Heart right ventricle (tissue), 16 donors: ENCODE data around the gene AIP. TPM values are rescaled to one million over a fixed set of nuclear protein-coding genes. Genes with fewer than 3 reads are reported as not detected.

ENCODE experiments used
- ATAC-seq, 8 donors: fragments of 200-7000 bp; cut with Tn5 transposase; one replicate each; pipeline ENCODE4 v1.9.1; 2020; ENCODE audit warnings: mild to moderate bottlenecking in 8 of 8, moderate library complexity in 8 of 8, moderate number of reproducible peaks in 1 of 8
- DNase-seq, 2 donors: peaks; one replicate each; pipeline ENCODE4 v3.0.0-alpha.2; 2020
- H3K27ac ChIP-seq, 10 donors: fragments of 200-600 bp; sonication (generic) in 2 of 10; one replicate each; pipeline versions ENCODE4 v1.5.0 to v1.8.0; 2020 to 2022; ENCODE audit warnings: mild to moderate bottlenecking in 3 of 10
- H3K27me3 ChIP-seq, 7 donors: fragments of 200-600 bp; one replicate each; pipeline ENCODE4 v1.8.0; 2021 to 2022; ENCODE audit warnings: mild to moderate bottlenecking in 2 of 7
- H3K36me3 ChIP-seq, 9 donors: fragments of 200-600 bp; sonication (generic) in 1 of 9; one replicate each; pipeline versions ENCODE4 v1.5.0 to v1.8.0; 2020 to 2022; ENCODE audit warnings: mild to moderate bottlenecking in 2 of 9
- H3K4me1 ChIP-seq, 9 donors: fragments of 200-600 bp; sonication (generic) in 1 of 9; one replicate each; pipeline versions ENCODE4 v1.5.0 to v1.8.0; 2020 to 2022; ENCODE audit warnings: mild to moderate bottlenecking in 4 of 9
- H3K4me3 ChIP-seq, 10 donors: fragments of 200-600 bp; sonication (generic) in 2 of 10; one replicate each; pipeline versions ENCODE4 v1.5.0 to v1.8.0; 2020 to 2022; ENCODE audit warnings: mild to moderate bottlenecking in 7 of 10, moderate library complexity in 2 of 10
- H3K9me3 ChIP-seq, 11 donors: fragments of 200-600 bp in 10 of 11; sonication (generic) in 2 of 11; one replicate each; pipeline versions ENCODE4 v1.5.0 to v1.8.0; 2013 to 2022; ENCODE audit warnings: mild to moderate bottlenecking in 2 of 11, control low read depth in 1 of 11, moderate library complexity in 1 of 11
- CTCF ChIP-seq, 9 donors: fragments of 200-600 bp; sonication (generic) in 2 of 9; IDR thresholded peaks; one replicate each; pipeline versions ENCODE4 v1.5.0 to v1.8.0; 2021 to 2022; ENCODE audit warnings: antibody characterized with exemption in 9 of 9, mild to moderate bottlenecking in 5 of 9, moderate library complexity in 1 of 9
- WGBS, 2 donors: extraction: QIAGEN DNeasy Blood & Tissue Kit; methylation state at CpG; one replicate each; pipeline ENCODE4 v1.1.7; 2013; ENCODE audit warnings: inconsistent platforms in 1 of 2; 5-methylcytosine and 5-hydroxymethylcytosine counted together
- intact Hi-C, 10 donors: fragments of 100-400 bp; cut with DNase I; formaldehyde crosslinking; loops; one replicate each; pipeline versions ENCODE4 v1.11.1 to v1.14.2; 2022
- microRNA-seq, 2 donors: library from miRNA; unstranded; fragments of <30 nt; microRNA quantifications; one replicate each; pipeline ENCODE4 v1.2.0, GENCODE V29; 2021
- polyA plus RNA-seq, 2 donors: library from polyadenylated mRNA; stranded (reverse); fragments of 200-250 nt; gene quantifications; one replicate each; pipeline ENCODE4 v1.2.3, GENCODE V29; 2013
- total RNA-seq, 10 donors: library from RNA; stranded (reverse); fragmentation: NEBNext Ultra II Directional in 3 of 10; extraction: Animal tissue kit (Norgen Biotek cat#: 25700) in 3 of 10; gene quantifications; one replicate each; pipeline versions ENCODE4 v1.2.1 to v1.2.4, GENCODE V29; 2021 to 2023
- donor health status: Arrhythmogenic right ventricular cardiomyopathy.
- donor health status: ischemic (EF 13 %, LVEDD 7.1; RV severe dilation, severe dysfunction).
- donor health status: healthy with polysubstance abuse.
- donor health status: DM: no; HTN: yes; CAD: no.
- donor health status: DM: no; HTN: no; CAD: no.
- donor health status: ischemic (EF 25% LVEDD 6.9; RV normal size, moderate dysfunction).
- donor health status: ischemic (EF 25% LVEDD 5.7; RV mildly dilated, moderate dysfunction).
- donor health status: healthy.
- donor health status: DM: yes; HTN: yes; CAD: no.
- donor health status: Ischemic cardiomyopathy.
- donor health status: ischemic (EF 35%, LVEDD 5.7; RV mildly dilated, moderate dysfunction).
- donor health status: nonischemic (EF 11% LVEDD 7.7; RV severe dilation, severe dysfunction).
- donor health status: DM: yes; HTN: yes; CAD: no.
- donor health status: PGD.
- donor health status: ischemic (EF 29% LVEDD 5.4; RV normal size, mild dysfunction).
- donor health status: nonischemic (EF 23%, LVEDD 6.1; RV moderate dilation, normal function).

AIP gene
- total and polyA plus RNA-seq, 12 donors = 37.5 to 104 (median 52.3) TPM

DNA sequence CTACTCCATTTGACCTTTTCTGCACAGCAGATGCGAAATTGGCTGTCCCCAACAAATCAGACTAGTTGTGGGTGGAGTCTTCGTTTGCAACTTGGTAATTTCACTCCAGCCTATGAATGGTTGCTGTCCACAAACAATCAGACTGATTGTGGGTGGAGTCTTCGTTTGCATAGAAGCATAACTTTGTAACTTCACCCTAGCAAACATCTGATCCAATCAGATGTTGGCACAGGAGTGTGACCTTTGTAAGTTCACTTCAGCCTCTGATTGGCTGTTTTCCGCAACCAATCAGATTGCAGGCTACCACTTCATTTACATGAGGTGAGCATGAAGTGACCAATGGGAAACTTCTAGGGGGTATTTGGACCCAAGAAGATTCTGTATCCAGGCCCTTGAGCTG is 56.7 kb downstream of the AIP start:
- Histone ChIP-seq H3K4me3 (no peak overlapping the region), H3K4me1 (peaks cover 0 to 9% (median 4%) of the 10 kb centered on the region in 9 donors), H3K9me3 (peaks cover 0 to 11% (median 0%) of the 10 kb centered on the region in 11 donors), H3K27ac (no peak overlapping the region), H3K36me3 (no peaks in the 10 kb centered on the region), H3K27me3 (no peaks in the 10 kb centered on the region)
- 90% methylated on average over 4 of the region's 4 CpGs for WGBS, 2 donors
- DNase-seq (no peak), ATAC-seq (no peak)
- no peak for TF ChIP-seq CTCF (IDR thresholded peaks at IDR 0.05)
- intact Hi-C loops = no loop called here

Small RNA genes within 50 kb of the gene (microRNA-seq; reads per million reads assigned to microRNA genes)
- 0 to 1.0 reads per million in 2 donors for gene MIR6752

Other genes starting within 250 kb of the AIP start
- gene GRK2, start 216.6 kb upstream of the AIP start, total RNA-seq = 10 to 100 TPM; 34.2 to 60.9 (median 44.0) TPM
- gene GRK2, start 216.6 kb upstream of the AIP start, polyA plus RNA-seq = 10 to 100 TPM; 48.0 to 65.0 TPM
- 10 to 100 TPM in 6 of 10 donors, 1 to 10 TPM in 4; 7.9 to 21.0 (median 12.3) TPM for gene ANKRD13D, start 193.7 kb upstream of the AIP start, total RNA-seq
- 10 to 100 TPM; 14.2 to 39.4 TPM for gene ANKRD13D, start 193.7 kb upstream of the AIP start, polyA plus RNA-seq
- 10 to 100 TPM; 11.9 to 21.2 (median 15.6) TPM for gene SSH3, start 179.5 kb upstream of the AIP start, total RNA-seq
- 10 to 100 TPM in 1 of 2 donors, 1 to 10 TPM in 1; 7.8 to 15.5 TPM for gene SSH3, start 179.5 kb upstream of the AIP start, polyA plus RNA-seq
- gene POLD4, start 129.5 kb upstream of the AIP start, total RNA-seq = 10 to 100 TPM; 30.4 to 80.1 (median 39.6) TPM
- gene POLD4, start 129.5 kb upstream of the AIP start, polyA plus RNA-seq = 100 to 1,000 TPM in 1 of 2 donors, 10 to 100 TPM in 1; 66.6 to 214 TPM
- 1 to 10 TPM in 6 of 10 donors, under 1 TPM in 4; 0.31 to 2.2 (median 1.0) TPM for gene CLCF1, start 109.4 kb upstream of the AIP start, total RNA-seq
- 10 to 100 TPM in 1 of 2 donors, 1 to 10 TPM in 1; 2.6 to 12.3 TPM for gene CLCF1, start 109.4 kb upstream of the AIP start, polyA plus RNA-seq
- 10 to 100 TPM in 1 of 10 donors, 1 to 10 TPM in 9; 4.8 to 13.8 (median 6.4) TPM for gene RAD9A, start 91.0 kb upstream of the AIP start, total RNA-seq
- 10 to 100 TPM in 1 of 2 donors, 1 to 10 TPM in 1; 9.9 to 15.0 TPM for gene RAD9A, start 91.0 kb upstream of the AIP start, polyA plus RNA-seq
- 100 to 1,000 TPM in 7 of 10 donors, 10 to 100 TPM in 3; 92.0 to 143 (median 103) TPM for gene PPP1CA, start 81.2 kb upstream of the AIP start, total RNA-seq
- gene PPP1CA, start 81.2 kb upstream of the AIP start, polyA plus RNA-seq = 100 to 1,000 TPM in 1 of 2 donors, 10 to 100 TPM in 1; 80.2 to 186 TPM
- 1 to 10 TPM in 2 of 10 donors, under 1 TPM in 8; 0.26 to 7.1 (median 0.65) TPM for gene TBC1D10C, start 78.9 kb upstream of the AIP start, total RNA-seq
- gene TBC1D10C, start 78.9 kb upstream of the AIP start, polyA plus RNA-seq = 1 to 10 TPM in 1 of 2 donors, under 1 TPM in 1; 0.62 to 1.4 TPM
- 10 to 100 TPM in 9 of 10 donors, 1 to 10 TPM in 1; 6.1 to 26.6 (median 19.0) TPM for gene CARNS1, start 67.3 kb upstream of the AIP start, total RNA-seq
- gene CARNS1, start 67.3 kb upstream of the AIP start, polyA plus RNA-seq = 10 to 100 TPM in 1 of 2 donors, under 1 TPM in 1; 0.55 to 10.9 TPM
- 10 to 100 TPM; 16.3 to 30.4 (median 20.8) TPM for gene RPS6KB2, start 54.5 kb upstream of the AIP start, total RNA-seq
- 10 to 100 TPM; 32.2 to 46.3 TPM for gene RPS6KB2, start 54.5 kb upstream of the AIP start, polyA plus RNA-seq
- 10 to 100 TPM in 1 of 10 donors, 1 to 10 TPM in 3, under 1 TPM in 4, not detected in 2; 0.42 to 10.1 (median 0.96) TPM for gene PTPRCAP, start 45.3 kb upstream of the AIP start, total RNA-seq
- 1 to 10 TPM; 1.7 to 3.1 TPM for gene PTPRCAP, start 45.3 kb upstream of the AIP start, polyA plus RNA-seq
- gene CORO1B, start 39.5 kb upstream of the AIP start, total RNA-seq = 10 to 100 TPM; 12.2 to 38.7 (median 19.6) TPM
- gene CORO1B, start 39.5 kb upstream of the AIP start, polyA plus RNA-seq = 10 to 100 TPM; 29.1 to 42.3 TPM
- gene GPR152, start 30.3 kb upstream of the AIP start, total RNA-seq = not detected
- gene GPR152, start 30.3 kb upstream of the AIP start, polyA plus RNA-seq = not detected
- 1 to 10 TPM in 2 of 10 donors, under 1 TPM in 7, not detected in 1; 0.17 to 1.5 (median 0.70) TPM for gene CABP4, start 27.7 kb upstream of the AIP start, total RNA-seq
- 1 to 10 TPM in 1 of 2 donors, under 1 TPM in 1; 0.39 to 1.5 TPM for gene CABP4, start 27.7 kb upstream of the AIP start, polyA plus RNA-seq
- gene TMEM134, start 13.8 kb upstream of the AIP start, total RNA-seq = 100 to 1,000 TPM in 1 of 10 donors, 10 to 100 TPM in 9; 69.8 to 104 (median 81.2) TPM
- gene TMEM134, start 13.8 kb upstream of the AIP start, polyA plus RNA-seq = 10 to 100 TPM; 78.0 to 94.4 TPM
- gene PITPNM1, start 22.3 kb downstream of the AIP start, total RNA-seq = 10 to 100 TPM; 21.3 to 68.9 (median 28.8) TPM
- 10 to 100 TPM; 24.9 to 40.1 TPM for gene PITPNM1, start 22.3 kb downstream of the AIP start, polyA plus RNA-seq
- 10 to 100 TPM; 29.3 to 94.1 (median 53.4) TPM for gene CDK2AP2, start 25.1 kb downstream of the AIP start, total RNA-seq
- 100 to 1,000 TPM in 1 of 2 donors, 10 to 100 TPM in 1; 80.0 to 602 TPM for gene CDK2AP2, start 25.1 kb downstream of the AIP start, polyA plus RNA-seq
- not detected for gene CABP2, start 40.4 kb downstream of the AIP start, total RNA-seq
- gene CABP2, start 40.4 kb downstream of the AIP start, polyA plus RNA-seq = not detected
- gene GSTP1, start 100.8 kb downstream of the AIP start, total RNA-seq = 100 to 1,000 TPM; 249 to 430 (median 303) TPM
- gene GSTP1, start 100.8 kb downstream of the AIP start, polyA plus RNA-seq = 100 to 1,000 TPM; 462 to 642 TPM
- gene NDUFV1, start 123.9 kb downstream of the AIP start, total RNA-seq = 100 to 1,000 TPM; 406 to 712 (median 638) TPM
- 100 to 1,000 TPM; 295 to 387 TPM for gene NDUFV1, start 123.9 kb downstream of the AIP start, polyA plus RNA-seq
- gene NUDT8, start 146.9 kb downstream of the AIP start, total RNA-seq = 10 to 100 TPM; 40.5 to 93.4 (median 51.7) TPM
- 100 to 1,000 TPM in 1 of 2 donors, 10 to 100 TPM in 1; 48.1 to 107 TPM for gene NUDT8, start 146.9 kb downstream of the AIP start, polyA plus RNA-seq
- under 1 TPM in 3 of 10 donors, not detected in 7; 0.17 to 0.44 (median 0.28) TPM for gene TBX10, start 156.7 kb downstream of the AIP start, total RNA-seq
- not detected for gene TBX10, start 156.7 kb downstream of the AIP start, polyA plus RNA-seq
- gene ACY3, start 167.7 kb downstream of the AIP start, total RNA-seq = not detected
- not detected for gene ACY3, start 167.7 kb downstream of the AIP start, polyA plus RNA-seq
- gene ALDH3B2, start 191.6 kb downstream of the AIP start, total RNA-seq = not detected
- gene ALDH3B2, start 191.6 kb downstream of the AIP start, polyA plus RNA-seq = under 1 TPM in 1 of 2 donors, not detected in 1; 0.03 TPM